ENCODE results near the gene EMC8.
A peak's percentile ranks its signal among the peaks of the same experiment; 100 is the strongest.

The EMC8 gene

DNA sequence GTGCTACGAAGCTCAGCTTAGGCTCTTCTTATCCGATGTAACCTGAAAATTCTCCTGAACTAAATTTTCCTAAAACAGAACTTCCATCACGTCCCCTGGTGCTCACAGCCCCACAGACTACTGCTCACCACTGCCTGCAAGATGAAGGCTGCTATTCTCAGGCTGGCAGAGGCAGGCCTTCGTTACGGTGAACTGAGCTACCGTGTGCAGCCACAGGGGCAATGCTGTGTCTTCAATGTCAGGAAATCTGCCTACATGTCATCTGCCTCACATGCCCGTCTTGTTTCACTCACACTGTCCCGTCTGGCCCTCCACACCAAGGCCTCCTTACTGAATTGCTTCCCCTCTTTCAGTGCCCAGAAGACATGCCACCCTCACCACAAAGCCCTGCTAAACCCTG lies 15.9 kb downstream of the EMC8 start:
- no peak for DNase-seq (ENCODE audit: low spot score)

DNA sequence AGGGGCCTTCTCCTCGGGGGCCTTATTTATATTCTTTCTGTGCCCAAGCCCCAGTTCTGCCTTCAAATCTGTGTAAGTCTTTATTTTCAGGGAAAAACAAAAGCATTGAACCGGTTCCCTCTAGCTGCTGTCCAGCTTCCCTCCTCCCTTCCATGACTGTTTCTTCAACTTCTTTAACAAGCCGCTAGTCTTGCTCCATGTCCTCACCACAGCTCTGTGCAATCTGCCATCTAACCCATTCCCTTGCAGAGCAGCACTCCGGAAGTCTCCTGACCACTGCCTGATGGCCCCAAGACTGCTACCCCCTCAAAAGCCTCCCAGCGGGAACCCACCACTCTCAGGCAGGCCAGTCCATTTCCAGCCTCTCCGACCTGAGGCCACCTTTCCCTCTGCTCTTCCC lies 16.9 kb downstream of the EMC8 start:
- DNase-seq (ENCODE audit: low spot score): no peak

- DNase-seq (ENCODE audit: low spot score): no peak
Observed at GRCh38 chr16:85781695-85782370, 17.5 kb downstream of the EMC8 start.

GRCh38 chr16:85781156-85781555 lies 18.2 kb downstream of the EMC8 start:
- DNase-seq (ENCODE audit: low spot score): no peak

DNA sequence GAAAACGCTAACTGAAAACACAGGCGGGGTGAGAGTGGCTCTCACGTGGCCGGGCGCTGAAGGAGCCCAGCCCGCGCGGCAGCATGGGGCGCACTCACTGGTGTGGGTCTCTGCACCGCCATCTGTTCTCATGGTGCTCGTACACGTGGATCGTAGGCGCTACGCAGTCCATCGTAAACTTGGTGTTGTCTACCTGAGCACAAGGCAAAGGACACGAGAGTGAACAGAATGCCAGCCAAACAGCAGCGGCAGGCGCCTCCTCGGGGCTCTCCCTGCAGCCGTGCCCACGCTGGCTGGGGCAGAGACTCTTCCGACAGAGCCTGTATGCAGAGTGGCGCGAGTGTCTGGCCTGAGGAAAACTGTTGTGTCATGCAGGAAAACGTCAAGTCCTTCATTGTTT lies 19.1 kb downstream of the EMC8 start:
- no peak for DNase-seq (ENCODE audit: low spot score)

DNA sequence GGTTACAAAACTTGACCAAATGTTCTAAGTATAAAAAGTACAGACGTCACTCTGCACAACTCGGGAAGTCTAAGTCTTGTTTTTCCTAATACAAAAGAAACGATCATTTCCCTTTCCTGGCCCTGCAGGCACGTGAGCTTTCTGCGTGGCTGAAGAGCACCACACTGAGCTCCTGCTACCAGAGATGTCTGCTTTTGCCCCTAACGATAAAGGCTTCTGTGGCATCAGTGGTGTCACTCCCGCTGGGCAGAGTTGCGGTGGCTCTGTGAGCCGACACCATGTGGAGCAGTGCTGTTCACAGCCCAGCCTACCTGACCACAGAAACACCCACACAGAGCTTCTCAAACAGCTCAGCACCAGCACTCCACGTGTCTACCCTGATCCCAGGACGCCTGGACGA lies 20.5 kb downstream of the EMC8 start:
- DNase-seq (ENCODE audit: low spot score): no peak

DNA sequence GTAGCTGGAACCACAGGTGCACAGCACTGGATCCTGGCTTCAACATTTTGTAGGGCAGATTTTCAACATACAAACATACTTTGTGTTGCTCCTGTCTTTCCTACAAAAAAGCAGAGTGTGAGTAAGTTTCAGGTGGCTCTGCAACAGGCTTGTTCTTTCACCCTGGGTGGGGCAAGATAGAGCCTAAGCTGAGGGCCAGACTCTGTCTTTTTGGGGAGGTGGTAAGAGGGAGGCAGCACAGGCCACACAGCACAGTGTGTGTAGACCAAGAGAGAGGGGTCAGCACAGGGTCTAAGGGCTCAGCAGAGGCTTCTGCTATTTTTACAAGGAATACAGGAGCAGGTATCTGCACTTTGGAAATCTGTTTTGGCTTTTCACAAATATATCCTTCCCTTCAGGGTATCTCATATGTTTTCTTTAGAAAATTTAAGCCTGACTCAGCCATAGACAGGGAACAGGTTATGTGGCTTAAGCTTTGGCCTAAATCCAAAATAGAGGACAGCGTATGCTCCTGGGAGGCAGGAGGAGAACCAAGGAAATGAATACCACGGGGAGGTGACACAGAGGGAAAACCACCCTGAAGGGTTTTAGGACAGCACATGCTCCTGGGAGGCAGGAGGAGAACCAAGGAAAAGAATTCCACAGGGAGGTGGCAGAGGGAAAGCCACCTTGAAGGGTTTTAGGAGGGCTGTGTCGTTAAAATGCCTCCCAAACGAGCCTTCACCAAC lies 21.6 kb downstream of the EMC8 start:
- DNase-seq (ENCODE audit: low spot score): peak; percentile 49

DNA sequence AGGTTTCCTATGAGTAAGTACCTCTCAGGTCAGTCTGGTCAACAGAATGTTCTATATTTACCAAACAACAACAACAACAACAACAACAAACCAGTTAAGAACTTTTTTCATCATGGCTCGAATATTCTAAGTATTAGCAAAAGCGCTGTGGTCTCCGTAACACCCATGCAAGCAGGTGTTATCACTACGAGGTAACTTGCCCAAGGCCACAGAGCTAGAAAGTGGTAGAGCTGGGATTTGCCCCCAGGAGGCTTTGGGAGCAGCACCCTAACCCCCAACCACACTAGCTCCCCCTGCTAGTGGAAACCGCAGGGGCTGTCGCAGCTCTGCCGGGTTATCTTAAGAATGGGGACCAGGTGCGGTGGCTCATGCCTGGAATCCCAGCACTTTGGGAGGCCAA lies 24.5 kb downstream of the EMC8 start:
- no peak for DNase-seq (ENCODE audit: low spot score)

DNA sequence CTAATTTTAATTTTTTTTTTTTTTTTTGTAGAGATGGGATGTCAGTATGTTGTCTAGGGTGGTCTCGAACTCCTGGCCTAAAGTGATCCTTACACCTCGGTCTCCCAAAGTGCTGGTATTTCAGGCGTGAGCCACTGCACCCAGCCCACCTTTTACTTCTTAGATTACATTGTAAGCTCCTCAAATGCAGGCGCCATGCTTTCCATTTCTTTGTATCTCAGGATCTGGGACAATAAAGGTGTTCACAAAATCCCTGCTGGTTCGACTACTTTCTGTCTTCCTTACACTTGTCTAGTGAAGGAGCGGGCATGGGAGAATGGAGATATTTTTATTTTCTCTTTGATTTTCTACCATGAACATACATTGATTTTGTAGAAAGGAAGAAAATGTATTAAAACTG lies 25.2 kb downstream of the EMC8 start:
- DNase-seq (ENCODE audit: low spot score): no peak

GRCh38 chr16:85773044-85773443 lies 26.3 kb downstream of the EMC8 start:
- DNase-seq (ENCODE audit: low spot score): no peak

DNA sequence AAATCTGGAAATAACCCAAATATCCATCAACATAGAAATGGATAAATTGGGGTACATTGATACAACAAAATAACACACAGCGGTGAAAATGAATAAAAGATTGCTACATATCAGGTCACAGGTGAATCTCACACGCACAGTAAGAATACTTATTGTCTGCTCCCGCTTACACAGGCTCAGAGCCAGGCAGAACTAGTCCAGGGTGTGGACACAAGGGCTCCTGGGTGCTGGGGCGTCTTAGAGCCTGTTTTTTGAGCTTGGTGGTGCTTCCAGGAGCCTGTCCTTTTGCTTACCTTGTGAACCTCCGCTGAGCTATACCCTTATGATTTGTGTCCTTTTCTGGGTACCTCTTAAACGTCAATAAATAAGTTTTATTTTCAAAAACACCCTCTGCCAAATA lies 28.6 kb downstream of the EMC8 start:
- DNase-seq (ENCODE audit: low spot score): no peak

- DNase-seq (ENCODE audit: low spot score): no peak
Observed at GRCh38 chr16:85768199-85768598, 31.1 kb downstream of the EMC8 start.

- DNase-seq (ENCODE audit: low spot score): peak; percentile 97
Observed at GRCh38 chr16:85767531-85767930, 31.8 kb downstream of the EMC8 start.

- DNase-seq (ENCODE audit: low spot score): no peak
Observed at GRCh38 chr16:85765767-85766166, 33.6 kb downstream of the EMC8 start.

DNA sequence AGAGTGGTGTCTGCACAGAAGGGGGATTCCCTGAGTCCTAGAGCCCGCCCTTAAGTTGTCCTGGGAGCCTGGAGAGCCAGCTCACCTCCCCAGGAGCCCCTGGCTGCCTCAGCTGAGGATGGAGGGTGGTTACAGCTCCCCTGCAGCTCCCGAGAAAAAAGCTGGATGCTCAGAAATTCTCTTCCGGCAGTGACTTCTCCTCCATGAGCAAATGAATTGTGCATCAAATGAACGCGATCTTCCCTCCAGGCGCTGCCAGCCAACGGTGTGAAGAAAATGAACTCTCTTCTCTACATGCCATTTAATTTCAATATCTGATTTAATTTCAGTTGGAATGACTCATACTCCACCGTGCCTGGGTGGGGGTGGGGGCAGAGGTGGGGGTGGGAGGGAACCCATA lies 34.1 kb downstream of the EMC8 start:
- no peak for DNase-seq (ENCODE audit: low spot score)

DNA sequence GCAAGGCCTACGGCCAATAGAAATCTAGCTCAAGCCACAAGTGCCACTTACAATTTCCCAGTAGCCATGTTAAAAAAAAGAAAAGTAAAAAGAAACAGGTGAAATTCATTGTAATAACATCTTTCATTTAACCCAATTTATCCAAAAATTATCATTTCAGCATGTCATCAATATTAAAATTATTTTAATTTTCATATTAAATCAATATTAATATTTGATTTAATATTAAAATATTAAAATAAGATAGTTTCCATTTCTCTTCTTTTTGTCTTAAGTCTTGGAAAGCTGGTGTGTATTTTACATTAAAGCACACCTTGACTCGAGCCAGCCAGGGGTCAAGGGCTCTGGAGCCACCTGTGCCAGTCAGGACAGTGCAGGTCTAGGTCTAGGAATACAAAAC lies 35.7 kb downstream of the EMC8 start:
- no peak for DNase-seq (ENCODE audit: low spot score)

GRCh38 chr16:85762970-85763369 lies 36.4 kb downstream of the EMC8 start:
- no peak for DNase-seq (ENCODE audit: low spot score)

GRCh38 chr16:85761861-85762260 lies 37.5 kb downstream of the EMC8 start:
- no peak for DNase-seq (ENCODE audit: low spot score)

DNA sequence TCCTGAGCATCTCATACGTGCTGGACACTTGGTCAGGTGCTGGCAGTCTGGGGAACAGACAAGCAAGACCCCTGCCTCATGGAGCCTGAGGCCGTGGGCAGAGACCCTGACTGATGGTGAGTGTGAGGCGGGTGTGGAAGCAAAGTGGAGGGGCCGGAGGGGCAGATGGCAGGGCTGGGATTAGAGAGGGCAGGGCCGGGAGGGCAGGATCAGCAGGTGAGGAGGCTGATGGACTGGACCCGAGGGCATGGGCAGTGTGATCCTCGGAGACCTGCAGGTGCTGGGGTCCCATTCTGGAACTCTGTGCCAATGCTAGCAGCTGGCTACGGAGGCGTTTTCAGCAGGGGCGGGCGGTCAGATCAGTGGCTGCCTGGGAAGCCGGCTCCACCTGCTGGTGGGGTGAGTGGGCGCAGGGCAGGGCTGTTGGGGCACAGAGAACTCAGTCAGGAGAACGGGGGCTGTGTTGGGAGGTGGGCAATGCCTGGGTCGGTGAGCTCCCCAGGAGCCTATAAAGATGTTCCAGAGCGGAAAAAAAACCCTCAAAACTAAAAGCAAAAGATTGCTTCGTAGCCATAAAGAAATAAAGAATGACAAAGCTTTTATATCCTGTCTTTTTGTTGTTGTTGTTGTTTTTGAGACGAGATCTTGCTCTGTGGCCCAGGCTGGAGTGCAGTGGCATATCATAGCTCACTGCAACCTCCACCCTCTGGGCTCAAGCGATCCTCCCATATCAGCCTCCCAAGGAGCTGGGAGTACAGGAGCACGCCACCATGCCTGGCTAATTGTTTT lies 39.5 kb downstream of the EMC8 start:
- no peak for DNase-seq (ENCODE audit: low spot score)

- DNase-seq (ENCODE audit: low spot score): no peak
Observed at GRCh38 chr16:85759136-85759535, 40.2 kb downstream of the EMC8 start.

DNA sequence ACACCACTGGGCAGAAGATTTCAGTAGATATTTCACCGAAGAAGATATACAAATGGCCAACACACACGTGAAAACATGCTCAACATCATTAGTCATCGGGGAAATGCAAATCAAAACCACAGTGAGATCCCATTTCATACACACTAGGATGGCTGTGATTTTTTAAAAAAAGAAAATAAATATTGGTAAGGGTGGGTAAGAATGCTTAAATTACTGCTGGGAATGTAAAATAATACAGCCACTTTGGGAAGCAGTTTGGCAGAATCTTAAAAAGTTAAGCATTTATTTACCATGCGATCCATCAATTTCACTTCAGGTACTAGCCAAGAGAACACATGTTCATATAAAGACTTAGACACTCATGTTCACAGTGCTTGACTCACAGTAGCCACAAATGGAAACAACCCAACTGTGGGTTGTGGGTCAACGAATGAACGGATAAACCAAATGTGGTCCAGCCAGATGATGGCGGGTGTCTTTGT lies 42.0 kb downstream of the EMC8 start:
- no peak for DNase-seq (ENCODE audit: low spot score)

DNA sequence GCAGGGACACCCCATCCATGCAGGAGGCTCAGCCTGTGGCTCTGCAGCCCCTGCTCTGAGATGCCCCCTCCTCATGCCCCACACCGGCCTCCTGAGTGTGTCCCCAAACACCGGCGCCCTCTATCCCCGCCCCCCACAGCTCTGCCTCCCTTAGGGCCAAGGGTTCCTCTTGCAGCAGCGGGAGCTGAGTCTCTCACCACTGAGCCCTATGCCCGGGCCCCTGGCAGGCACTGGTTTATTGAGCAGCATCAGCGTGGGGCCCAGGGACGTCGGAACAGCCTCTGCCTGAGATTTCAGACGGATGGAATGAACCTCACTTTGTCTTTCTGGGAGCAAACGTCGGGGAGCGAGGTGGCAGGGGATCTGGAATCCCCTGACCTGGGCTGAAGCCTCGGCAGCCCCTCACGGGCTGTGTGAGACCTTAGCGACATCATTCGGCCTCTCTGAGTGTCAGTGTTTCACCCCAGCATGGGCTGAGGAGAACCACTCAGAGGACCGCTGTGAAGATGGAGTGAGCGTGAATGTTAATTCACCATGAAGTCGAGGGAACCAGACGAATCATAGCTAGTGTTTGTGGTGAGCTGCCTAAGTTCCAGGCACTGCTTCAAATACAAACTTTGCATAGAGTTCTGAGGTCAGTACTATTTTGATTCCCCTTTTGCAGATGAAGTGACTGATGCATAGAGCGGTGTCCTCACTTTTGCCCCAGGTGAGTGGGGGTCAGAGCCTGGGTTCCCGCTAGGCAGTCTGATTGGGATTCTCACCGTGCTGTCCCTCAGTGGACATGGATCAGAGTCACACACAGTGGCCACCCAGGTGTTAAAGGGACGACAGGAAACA lies 43.2 kb downstream of the EMC8 start:
- DNase-seq (ENCODE audit: low spot score): no peak

All from hepatic stellate cell (primary cell).